A549 (cell line): ENCODE data around the gene DYRK4.

ENCODE experiments used
- CEBPB ChIP-seq, 2 experiments: fragments of >200 bp in 1 of 2; sonication (Bioruptor Twin) in 1 of 2; formaldehyde crosslinking in 1 of 2; IDR thresholded peaks; 2 replicates each; pipeline ENCODE4 v1.6.1; 2012 to 2016
- EP300 ChIP-seq, 2 experiments: fragments of >200 bp; sonication (Bioruptor Twin); formaldehyde crosslinking; IDR thresholded peaks; 2 replicates in 1 of 2; 3 replicates in 1 of 2; pipeline ENCODE4 v1.6.1; 2016 to 2017
- FOSB ChIP-seq: fragments of 250-450 bp; sonication (Bioruptor Pico); IDR thresholded peaks from 2 replicates; pipeline ENCODE4 v1.5.0; 2020; ENCODE audit warnings: mild to moderate bottlenecking, moderate library complexity
- PBX3 ChIP-seq: IDR thresholded peaks from 2 replicates; pipeline ENCODE4 v1.6.1; 2012
- POLR2AphosphoS2 ChIP-seq: conservative IDR thresholded peaks from 2 replicates; pipeline ENCODE4 v1.6.1; 2012; ENCODE audit warnings: low read length, improper control_type of control experiment, inconsistent platforms
- RFX5 ChIP-seq: fragments of 450-650 bp; IDR thresholded peaks from 2 replicates; pipeline ENCODE4 v1.7.1; 2014; ENCODE audit warnings: antibody characterized with exemption, mild to moderate bottlenecking, moderate library complexity
- USF2 ChIP-seq: fragments of 450-650 bp; IDR thresholded peaks from 2 replicates; pipeline ENCODE4 v1.6.1; 2014; ENCODE audit warnings: antibody characterized with exemption
- TF ChIP-seq, protein P1 (sequence below): fragments of >200 bp; sonication (Bioruptor Twin); formaldehyde crosslinking; IDR thresholded peaks from 3 replicates; pipeline ENCODE4 v1.5.1; 2016

- TF ChIP-seq POLR2AphosphoS2 = no peak
- TF ChIP-seq, protein P1, sequence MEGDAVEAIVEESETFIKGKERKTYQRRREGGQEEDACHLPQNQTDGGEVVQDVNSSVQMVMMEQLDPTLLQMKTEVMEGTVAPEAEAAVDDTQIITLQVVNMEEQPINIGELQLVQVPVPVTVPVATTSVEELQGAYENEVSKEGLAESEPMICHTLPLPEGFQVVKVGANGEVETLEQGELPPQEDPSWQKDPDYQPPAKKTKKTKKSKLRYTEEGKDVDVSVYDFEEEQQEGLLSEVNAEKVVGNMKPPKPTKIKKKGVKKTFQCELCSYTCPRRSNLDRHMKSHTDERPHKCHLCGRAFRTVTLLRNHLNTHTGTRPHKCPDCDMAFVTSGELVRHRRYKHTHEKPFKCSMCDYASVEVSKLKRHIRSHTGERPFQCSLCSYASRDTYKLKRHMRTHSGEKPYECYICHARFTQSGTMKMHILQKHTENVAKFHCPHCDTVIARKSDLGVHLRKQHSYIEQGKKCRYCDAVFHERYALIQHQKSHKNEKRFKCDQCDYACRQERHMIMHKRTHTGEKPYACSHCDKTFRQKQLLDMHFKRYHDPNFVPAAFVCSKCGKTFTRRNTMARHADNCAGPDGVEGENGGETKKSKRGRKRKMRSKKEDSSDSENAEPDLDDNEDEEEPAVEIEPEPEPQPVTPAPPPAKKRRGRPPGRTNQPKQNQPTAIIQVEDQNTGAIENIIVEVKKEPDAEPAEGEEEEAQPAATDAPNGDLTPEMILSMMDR = no peak
- no peak for TF ChIP-seq EP300 (IDR thresholded peaks at IDR 0.05)
- no peak for TF ChIP-seq CEBPB (IDR thresholded peaks at IDR 0.05)
- TF ChIP-seq FOSB (CRISPR knock-in tag) = no peak
- no peak for TF ChIP-seq USF2
- no peak for TF ChIP-seq PBX3
- no peak for TF ChIP-seq RFX5
These were observed 31.8 kb upstream of the DYRK4 start for GRCh38 chr12:4530160-4530559.
